GM21423 (cell line): ENCODE data around the gene MAMDC2.
A peak's percentile ranks its signal among the peaks of the same experiment; 100 is the strongest.

Source experiments
- ATAC-seq: cut with Tn5 transposase; IDR thresholded peaks from one replicate; pipeline ENCODE4 v1.9.1; 2021; ENCODE audit warnings: mild to moderate bottlenecking, moderate library complexity; ENCODE audit not compliant: unreplicated experiment

MAMDC2 gene

DNA sequence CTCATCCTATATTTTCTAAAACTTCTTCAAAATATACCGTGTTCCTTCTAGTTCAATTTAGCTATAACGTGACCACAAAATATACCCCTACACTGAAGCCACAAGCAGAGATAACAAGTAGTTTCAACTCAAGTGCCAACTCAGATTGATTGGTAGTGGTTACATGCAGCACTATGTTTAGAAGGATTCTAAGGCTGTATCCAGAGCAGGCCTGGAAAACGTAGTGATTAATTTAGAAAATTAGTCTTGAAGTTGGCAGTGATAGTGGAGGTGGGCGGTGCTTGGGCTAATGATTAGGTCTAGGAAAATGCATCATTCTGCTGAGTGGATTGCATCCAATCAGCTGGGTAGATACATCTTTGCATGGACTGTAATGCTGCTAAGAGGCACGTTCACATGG is 61.5 kb downstream of the MAMDC2 start:
- no peak for ATAC-seq

DNA sequence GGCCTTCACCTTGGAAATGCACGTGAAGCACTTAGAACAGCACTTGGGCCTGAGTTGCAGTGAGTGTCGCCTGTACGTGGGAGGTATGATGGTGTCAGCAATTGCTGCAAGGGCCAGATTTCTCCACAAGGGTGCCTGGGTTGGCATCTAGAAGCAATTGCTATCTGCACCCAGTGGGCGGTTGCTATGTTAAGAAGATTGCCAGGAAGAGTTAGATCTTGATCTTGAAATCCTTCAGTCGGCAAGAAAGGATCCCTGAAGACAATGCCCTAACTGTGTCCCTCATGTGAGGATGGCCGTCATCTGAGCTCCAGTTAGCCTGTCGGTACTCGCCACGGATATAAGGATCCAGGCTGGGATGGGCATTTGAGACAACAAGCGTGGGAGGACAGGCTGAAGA is 62.9 kb downstream of the MAMDC2 start:
- ATAC-seq, result no peak

DNA sequence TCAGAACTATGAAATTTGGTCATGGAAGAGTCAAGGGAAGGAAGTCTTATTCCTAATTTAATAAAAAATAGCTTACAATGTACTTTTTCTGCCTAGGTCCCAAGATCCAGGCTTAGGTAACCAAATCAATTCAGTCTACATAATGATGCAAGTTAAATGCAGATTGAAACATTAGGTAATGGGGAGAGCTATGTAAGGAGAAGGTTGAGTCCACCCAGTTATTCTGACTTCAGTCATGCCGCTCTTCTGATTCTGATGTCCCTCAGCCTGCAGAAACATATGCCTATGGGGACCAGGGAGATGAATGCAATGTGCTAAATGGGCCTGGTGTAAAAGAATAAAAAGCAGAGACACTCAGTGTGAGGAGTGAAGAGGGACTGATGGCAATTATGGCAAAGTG is 63.9 kb downstream of the MAMDC2 start:
- ATAC-seq, result no peak

DNA sequence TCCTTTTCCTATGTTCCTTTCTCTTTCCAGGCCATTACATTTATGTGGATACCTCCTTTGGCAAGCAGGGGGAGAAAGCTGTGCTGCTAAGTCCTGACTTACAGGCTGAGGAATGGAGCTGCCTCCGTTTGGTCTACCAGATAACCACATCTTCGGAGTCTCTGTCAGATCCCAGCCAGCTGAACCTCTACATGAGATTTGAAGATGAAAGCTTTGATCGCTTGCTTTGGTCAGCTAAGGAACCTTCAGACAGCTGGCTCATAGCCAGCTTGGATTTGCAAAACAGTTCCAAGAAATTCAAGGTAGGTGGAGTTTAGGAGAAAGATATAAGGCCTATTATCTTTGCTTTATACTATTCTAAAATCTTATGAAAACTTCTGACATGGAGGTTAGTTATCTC is 64.5 kb downstream of the MAMDC2 start:
- ATAC-seq, result no peak

DNA sequence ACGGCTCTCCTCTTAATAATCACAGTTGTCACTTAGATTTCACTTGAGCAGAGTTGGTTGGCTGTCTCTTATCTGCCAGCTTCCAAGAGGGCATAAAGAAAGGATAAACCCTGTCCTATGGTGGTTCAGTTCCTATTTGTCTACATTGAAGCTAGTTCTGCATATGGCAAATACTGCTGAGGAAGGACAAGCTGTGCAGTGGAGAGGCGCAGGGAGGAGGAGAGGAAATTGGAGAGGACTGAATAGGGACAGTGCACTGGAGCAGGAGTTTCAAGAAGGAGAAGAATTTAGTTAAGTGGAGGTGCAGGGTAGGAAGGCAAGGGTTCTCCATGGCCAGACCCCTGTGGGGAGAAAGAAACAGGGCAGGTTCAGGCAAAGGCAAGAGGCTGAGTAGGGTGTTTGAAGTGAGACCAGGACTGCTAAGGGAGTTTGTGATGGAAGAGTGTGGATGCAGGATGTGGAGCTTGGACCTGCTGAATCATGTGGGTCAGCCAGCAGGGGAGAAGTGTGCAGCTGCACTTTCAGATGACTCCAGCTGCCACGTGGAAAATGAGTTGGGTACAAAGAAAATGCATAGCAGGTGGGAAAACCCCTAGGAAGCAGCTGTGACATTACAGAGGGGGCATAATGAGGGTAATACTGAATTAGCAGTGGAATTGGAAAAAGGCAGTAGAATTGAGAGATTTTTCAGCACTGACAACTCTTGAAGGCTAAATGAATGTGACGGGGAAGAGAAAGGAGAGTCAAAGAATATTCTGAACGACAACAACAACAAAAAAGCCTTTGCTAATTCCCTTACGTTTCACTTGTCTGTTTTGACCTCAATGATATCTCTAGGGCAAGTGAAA is 66.8 kb downstream of the MAMDC2 start:
- no peak for ATAC-seq

DNA sequence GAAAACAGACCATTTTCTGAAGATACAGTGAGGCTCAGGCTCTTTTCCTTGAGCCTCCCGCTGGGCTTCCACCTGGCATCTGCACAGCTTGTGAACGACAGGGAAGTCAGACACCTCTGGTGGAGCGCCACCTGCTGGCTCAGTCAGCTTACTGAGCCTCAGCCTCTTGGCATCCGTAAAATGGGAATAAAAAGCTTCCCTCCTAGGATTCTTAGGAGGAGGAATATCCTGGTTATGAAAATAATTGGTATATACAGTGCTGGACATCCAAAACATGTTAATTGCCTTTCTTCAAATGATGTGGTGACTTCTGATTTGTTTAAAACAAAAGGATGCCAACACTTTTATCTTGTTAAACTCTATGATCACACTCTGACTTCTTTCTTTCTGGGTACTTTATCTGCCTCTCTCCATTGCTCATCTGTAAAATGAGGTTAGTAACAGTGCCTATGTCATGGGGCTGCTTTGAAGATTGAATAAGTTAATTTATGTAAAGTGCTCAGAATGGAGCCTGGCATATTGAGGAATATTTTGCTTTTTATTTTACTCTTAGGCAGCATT is 67.5 kb downstream of the MAMDC2 start:
- ATAC-seq, result peak; percentile 74

DNA sequence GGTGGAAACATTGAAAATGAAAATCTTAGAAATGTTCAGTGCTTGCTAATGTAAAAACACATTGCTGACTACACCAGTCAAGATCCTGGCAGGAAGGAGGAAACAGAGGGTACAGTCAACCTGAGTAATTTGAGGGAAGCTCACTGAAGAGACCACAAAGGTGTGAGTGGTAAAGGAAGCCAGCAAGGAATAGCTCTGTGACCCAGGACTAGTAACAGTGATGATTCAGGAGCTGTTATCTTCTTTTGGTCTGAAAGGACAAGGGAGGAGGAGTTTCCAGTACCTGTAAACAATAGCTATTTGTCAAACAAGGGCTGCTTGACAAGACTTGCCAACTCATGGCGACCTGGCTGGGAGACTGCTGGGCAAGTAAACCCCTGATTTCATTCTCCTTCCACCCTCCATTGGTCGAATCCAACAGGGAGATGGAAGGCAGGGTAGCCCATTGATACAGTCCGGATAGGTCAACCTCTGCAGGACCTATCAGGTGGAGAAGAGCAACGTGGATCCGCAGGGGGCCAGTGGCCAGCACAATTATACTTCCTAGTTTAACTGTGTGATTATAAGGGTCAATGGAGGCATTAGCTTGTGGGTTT is 68.1 kb downstream of the MAMDC2 start:
- ATAC-seq, result no peak

DNA sequence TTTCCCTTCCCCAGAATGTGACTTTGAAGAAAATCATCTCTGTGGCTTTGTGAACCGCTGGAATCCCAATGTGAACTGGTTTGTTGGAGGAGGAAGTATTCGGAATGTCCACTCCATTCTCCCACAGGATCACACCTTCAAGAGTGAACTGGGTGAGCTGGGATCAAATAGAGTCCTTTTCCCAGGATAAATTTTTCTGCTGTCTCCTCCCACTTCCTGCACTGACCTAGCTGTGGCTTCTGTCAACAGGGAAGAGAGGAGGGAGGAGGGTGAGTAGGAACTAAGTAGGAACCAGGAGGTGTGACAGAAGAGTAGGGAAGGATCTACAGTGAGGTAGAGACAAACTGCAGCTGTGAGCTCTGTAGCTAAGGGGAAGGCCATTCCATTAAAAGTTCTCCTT is 69.3 kb downstream of the MAMDC2 start:
- ATAC-seq, result no peak

DNA sequence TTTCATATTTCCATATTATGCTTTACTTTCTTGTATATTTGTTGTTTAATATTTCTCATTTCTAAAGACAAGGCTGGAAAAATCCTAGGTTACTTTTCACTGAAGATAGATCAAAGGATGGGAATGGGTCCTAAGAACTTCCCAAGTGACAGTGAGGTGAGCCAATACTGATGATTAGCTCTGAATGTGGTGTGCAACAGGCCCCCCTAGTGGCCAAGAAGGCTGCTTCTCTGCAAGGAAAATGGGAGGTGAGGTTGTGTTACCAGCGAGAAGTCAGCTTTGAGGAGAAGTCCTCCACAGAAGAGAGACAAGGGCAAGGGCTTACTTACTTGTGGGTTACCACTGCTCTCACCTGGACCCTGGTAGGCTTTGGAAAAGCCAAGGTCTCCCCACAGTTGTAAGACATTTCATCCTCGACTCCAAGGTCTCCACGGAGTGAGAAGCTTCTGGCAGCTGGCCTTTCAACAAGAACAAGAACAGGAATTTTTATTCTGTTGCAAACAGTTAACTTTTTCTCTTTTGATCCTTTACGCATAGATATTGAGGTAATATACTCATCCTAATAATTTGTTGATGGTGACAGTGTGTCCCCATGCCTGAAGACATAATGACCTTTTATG is 69.9 kb downstream of the MAMDC2 start:
- peak; percentile 71 for ATAC-seq

DNA sequence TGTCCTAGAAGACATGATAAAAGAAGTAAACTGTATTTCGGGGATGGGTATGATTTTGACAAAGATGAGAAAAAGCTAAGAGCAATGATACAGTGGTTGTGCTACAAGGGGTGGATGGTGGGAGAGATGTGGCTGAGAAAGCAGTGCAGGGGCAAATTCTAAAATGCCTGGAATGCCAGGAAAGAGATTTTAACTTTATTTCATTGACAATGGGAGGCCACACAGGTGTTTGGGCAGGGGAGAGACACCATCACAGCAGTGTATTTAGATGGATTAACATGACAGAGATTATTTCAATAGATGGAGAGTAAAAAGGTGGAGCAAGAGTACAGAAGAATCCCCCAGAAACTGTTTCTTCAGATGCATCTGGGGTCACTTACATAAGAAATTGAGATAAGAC is 71.2 kb downstream of the MAMDC2 start:
- ATAC-seq, result no peak

DNA sequence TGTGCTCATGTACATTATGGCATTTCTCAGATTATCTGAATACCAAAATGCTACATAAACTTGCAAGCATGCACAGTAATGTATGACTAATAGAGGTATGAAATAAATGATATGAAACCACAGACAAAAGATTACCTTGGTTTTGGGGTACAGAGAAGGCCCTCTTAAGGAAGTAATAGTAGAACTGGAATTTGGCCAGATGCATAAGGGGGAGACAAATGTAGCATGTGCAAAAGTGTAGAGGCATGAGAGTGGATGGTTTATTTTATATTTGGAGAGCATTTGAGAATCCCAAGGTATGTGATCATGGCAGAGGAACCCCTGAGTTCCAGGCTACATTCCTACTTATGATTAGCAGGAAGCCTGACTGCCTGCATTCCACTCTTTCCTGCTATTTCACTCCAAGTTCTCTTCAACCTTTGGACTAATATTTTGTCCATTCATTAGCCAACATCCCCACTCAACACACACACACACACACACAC is 74.2 kb downstream of the MAMDC2 start:
- ATAC-seq, result no peak

DNA sequence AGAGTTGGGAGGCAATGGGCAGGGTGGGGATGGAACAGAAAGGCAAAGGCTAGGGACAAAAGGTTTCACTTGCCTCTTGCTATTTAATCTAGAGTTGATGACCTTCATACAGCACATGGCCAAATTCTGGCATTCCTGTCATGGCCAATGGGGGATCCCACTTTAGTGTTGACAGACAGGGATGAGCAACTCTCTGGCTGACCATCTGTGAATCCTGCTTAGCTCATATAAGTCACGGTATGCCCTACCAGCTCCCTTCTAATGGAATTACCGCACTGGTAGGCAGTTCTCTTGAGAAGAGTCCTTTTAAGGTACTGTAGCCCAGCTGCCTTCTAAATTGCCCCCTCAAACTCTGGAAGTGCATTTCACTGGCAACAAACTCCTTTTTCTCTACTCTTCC is 76.1 kb downstream of the MAMDC2 start:
- no peak for ATAC-seq

DNA sequence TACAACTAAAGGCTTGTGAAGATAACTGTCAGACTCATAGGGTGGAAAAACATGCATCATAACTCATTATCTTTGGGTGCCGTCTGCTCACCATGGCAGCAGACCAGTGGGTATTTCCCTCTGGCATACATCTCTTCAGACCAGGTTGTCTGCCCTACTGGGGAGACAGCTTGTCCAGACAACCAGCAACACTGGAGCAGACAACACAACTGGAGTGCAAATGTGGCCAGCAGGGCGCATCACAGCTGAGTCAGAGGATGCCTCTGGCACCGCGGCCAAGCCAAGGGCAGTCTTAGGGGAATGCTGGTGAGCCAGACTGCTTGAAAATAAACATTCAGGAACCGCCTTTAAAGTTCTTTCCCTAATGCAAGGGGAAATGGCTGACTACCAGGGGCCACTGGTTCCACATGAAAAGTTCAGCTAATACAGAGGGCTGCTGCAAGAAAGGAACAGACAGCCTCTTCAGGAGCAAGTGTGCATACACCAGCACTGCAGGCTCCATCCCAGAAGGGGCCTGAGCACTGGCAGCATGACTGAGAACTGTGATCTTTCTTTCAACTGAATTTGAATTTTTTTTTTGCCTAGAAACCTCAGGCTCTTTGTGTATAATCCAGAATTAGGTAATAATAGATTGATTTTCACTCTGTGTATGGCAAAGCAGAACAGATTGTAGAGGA is 77.3 kb downstream of the MAMDC2 start:
- ATAC-seq, result no peak

DNA sequence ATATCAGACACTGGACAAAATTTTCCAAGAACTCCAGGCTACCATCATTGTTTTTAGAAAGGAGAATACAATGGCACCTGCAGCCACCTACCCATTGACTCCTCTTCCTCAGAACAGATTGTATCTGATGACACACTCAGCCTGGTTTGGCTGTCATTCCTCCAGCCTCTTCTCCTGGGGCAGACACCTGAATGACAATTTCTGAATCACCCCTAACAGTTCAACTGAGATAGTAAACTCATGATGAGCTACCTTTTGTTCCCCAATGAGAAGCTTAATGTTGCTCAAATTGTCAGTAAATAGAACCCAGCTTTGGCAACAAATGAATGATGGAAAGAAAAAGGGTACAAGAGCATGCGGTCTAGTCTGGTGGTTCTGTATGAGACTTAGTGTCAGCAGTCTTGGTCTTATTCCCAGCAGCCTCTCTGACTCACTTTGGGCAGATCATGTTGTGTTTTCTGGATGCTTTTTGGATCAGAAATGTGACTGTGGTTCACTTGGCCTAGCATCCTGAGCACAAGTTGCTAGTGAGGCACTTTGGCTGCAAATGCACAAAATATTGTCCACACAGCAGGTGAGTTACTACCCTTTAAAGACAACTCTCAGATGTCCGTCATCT is 78.3 kb downstream of the MAMDC2 start:
- no peak for ATAC-seq

DNA sequence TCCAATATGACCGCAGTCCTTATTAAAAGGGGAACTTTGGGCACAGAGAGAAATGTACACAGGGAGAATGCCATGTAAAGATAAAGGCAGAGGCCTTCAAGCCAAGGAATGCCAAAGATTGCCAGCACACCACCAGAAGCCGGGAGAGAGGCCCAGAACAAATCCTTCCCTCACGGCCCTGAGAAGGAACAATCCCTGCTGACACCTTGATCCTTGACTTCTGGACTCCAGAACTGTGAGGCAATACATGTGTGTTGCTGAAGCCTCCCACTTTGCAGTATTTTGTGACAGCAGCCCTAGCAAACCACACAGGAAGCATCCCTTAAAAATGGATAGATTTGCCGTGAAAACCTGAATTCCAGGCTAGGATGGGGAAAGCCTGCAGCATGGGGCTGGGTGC is 80.0 kb downstream of the MAMDC2 start:
- no peak for ATAC-seq

DNA sequence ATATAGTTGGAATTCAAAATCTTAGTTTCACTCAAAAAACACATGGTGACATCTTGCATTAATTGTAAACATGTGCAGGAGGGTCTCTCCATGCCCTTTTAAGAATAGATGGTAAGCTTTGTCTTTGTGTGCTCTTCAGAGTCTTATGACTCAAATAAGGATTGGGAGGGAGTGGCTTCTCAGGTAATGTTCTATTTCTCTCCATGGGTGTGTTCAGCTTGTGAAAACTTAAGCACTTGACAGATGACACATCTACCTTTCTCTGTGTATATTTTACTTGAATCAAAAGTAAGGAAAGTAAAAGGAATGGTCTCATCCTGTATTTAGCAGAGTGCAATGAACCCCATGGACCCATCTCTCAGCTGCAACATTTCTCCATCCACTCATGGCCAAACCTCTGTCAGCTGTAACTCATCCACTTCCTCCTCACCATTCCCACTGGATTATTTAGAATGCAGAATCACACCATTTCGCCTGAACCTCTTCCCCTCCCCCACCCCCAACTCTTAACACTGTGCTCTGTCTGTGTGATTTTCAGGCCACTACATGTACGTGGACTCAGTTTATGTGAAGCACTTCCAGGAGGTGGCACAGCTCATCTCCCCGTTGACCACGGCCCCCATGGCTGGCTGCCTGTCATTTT is 82.1 kb downstream of the MAMDC2 start:
- no peak for ATAC-seq

DNA sequence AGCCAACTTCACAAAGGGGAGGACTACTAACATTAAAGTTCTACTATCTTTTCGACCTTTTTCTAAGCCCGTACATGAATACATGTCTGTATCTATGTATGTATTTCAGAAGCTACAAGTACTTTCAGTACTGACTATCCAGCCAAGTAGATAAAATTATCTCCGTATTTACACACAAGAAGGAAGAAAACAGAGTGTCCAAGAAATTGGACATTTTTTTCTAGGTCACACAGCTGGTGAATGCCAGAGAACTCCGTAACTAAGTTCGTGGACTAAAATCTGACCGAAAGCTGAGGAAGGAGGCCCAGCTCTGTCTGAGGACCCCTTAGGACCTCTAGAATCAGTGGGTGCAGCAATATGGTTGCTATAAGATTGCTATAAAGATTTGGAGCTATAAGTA is 83.4 kb downstream of the MAMDC2 start:
- no peak for ATAC-seq

DNA sequence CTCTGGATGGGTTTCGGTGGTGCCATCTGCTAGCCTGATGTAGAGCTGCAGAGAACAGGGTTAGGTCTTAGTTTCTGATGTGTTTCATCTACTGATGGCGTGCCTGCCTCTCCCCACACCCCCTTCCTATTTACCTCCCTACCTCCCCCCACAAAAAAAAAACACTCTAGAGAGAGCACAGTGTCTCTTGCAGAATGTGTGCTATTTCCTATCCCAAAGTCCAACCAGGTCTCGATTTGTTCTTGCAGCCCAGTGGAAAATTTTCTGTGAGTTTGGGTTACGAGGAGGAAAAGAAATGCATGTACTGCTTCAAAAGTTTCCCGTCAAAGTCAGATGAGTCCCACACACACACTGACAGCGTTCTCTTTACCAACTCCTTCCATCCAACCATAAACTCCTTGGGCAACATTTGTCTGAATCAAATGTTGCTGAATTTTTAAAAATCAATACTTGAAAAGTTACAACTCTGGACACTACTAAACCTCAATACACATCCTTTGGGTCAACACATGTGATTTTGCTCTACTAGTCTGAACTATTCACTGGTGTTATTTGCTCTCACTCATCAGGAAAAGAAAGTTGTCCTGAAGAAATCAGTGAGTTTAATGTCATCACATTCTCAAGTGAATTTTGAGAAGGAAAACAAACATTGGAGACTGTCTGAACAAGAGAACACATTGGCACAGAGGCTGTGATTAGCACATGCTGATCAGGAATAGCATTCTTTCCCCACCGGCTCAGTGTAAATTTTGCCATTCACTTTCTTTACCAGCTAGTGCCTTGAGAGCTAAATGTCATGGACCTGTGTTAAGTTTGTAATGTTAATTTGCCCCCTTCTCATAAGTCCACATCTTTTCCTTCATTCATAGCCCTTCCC is 84.1 kb downstream of the MAMDC2 start:
- no peak for ATAC-seq

DNA sequence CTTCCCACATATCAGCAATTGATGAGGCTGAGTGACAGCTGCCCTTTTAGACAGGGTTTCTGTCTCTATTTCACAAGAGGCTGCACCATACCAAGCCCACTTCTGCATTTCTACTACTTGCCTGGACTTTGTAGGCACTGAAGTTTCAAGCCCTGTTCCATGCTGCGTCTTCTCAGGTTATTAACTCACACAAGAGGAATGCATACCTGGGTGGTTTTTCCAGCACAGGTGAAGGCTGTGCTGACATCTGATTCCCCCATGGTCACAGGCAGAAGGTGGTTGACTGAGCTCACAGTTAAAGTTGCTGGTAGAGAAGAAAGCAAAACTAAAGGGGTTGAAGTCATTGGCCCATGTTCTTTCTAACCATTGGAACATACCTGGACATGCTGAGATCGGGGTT is 86.6 kb downstream of the MAMDC2 start:
- ATAC-seq, result no peak
